HL-60/S4 treated with phorbol 12-myristate 13-acetate at 8.2 ng/mL for 4 days and 3 days (cell line): ENCODE results near the gene ZNF446.
"Not testable (repeated sequence)": the region's sequence is repeated elsewhere in the genome, so short reads cannot be mapped to it uniquely, and the experiment has no call there.

ENCODE experiments used
- in situ Hi-C: fragments of 300-500 bp; cut with MboI; formaldehyde crosslinking; loops from 2 replicates; pipeline ENCODE4 v1.15.0; 2022; ENCODE audit warnings: low sequenced_read_pairs

Gene ZNF446

DNA sequence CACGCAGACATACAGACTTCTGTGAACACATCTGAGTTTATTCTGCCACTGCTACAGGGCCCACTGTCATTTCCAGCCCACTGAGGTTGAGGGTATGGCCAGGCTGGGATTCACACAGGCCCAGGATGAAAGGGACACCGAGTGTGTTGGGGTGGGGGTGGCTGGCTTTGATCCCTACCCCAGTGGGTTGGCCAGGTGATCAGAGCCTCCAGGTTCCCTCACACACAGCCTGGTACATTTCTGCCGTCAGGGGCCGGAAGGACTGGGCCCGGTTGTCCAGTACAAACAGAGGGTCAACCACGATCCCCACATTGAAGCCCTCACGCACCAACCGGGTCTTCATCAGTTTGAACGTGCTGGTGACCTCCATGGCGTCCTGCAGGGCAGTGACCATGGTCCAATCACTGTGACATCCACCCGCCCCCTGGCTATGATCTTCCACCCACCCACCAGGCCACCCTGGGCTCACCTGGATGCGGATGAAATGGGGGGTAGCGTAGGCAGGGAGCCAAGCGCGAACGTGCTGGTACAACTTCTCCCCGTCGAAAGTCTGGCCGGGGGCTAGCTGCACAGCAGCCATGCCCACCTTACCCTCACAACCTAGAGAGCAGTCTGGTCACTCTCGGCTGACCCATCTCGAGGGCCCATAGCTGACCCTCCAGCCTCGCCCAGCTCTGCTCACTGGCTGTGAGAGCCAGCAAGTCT, 22.3 kb downstream of the ZNF446 start:
- in situ Hi-C loops, result no loop called here

DNA sequence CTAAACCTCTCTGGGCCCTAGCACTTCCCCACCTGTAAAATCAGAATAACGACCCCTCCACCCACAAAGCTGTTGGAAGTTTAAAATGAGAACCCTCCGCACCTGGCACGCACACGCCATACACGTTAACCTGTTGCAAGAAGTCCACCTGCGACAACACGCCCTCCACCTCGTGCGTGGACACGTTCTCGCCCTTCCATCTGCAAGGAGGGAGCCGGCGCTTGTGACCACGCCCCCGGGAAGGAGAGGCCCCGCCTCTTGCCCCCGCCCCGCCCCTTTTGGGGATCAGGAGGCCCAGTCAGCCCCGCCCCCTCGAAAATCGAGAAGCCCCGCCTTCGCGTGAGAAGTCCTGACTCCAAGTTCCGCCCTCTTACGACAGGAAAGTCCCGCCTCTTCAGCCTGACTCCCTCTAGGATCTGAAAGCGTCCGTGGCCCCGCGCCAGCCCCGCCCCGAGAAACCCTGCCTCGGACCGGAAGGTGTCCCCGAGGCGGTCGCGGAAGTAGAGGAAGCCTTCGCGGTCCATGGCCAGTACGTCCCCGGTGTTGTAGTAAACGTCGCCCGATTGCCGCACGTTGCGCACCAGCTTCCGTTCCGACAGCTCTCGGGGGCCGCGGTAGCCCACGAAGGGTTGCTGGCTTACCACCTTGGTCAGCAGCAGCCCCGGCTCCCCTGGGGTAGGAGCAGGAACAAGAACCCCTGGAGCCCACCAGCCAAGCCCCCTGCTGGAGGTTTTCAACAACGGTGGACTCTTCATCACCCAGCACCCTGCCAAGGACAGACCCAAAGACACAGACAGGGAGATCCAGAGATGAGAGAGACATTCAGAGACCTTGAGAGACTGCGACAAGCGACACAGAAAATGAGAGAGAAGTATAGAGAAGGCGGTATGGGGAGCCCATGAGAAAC, 23.1 kb downstream of the ZNF446 start:
- in situ Hi-C loops, result no loop called here

DNA sequence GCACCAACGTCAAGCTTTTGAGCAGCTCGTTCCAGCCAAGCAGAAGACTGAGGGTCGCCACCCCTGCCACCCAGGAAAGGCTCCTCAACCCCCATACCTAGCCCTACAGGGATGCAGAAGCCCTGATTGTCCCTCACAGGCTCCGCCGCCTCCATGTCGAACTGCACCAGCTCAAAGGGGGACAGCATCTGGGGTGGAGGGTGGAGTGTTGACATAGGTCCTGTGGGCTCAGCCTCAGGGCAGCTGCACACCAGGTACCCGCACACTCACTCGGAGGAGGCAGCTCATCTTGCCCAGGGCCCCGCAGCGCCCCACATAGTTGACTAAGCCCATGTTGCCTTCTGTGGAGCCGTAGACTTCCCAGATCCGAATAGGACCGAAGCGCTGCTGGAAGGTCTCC, 24.1 kb downstream of the ZNF446 start:
- in situ Hi-C loops, result no loop called here

DNA sequence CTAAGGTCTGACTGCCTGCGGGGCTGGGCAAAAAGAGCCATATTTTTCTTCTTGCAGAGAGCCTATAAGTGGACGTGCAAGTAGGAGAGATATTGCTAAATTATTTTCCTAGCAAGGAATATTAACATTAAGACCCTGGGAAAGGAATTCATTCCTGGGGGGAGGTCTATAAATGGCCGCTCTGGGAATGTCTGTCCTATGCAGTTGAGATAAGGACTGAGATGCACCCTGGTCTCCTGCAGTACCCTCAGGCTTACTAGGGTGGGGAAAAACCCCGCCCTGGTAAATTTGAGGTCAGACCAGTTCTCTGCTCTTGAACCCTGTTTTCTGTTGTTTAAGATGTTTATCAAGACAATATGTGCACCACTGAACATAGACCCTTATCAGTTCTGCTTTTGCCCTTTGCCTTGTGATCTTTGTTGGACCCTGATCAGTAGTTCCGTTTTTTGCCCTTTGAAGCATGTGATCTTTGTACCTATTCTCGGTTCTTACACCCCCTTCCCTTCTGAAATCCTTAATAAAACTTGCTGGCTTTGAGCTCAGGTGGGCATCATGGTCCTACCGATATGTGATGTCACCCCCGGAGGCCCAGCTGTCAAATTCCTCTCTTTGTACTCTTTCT, 31.6 kb downstream of the ZNF446 start:
- in situ Hi-C loops, result not testable (repeated sequence)

DNA sequence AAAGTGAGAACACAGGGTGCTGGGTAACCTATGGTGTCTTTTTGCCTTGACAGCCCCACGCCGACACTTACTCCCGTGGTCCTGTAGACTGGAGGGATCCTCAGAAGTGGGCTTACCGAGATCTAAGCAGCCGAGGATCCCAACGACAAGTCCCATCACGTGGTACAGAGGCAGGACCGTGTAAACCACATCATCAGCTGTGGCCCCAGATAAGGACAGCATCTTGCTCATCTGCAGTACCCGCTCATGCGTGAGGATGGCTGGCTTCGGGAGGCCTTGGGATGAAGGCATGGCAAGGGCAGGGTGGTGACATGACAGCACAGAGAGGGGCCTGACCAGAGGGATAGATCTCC, 33.6 kb downstream of the ZNF446 start:
- in situ Hi-C loops, result no loop called here

DNA sequence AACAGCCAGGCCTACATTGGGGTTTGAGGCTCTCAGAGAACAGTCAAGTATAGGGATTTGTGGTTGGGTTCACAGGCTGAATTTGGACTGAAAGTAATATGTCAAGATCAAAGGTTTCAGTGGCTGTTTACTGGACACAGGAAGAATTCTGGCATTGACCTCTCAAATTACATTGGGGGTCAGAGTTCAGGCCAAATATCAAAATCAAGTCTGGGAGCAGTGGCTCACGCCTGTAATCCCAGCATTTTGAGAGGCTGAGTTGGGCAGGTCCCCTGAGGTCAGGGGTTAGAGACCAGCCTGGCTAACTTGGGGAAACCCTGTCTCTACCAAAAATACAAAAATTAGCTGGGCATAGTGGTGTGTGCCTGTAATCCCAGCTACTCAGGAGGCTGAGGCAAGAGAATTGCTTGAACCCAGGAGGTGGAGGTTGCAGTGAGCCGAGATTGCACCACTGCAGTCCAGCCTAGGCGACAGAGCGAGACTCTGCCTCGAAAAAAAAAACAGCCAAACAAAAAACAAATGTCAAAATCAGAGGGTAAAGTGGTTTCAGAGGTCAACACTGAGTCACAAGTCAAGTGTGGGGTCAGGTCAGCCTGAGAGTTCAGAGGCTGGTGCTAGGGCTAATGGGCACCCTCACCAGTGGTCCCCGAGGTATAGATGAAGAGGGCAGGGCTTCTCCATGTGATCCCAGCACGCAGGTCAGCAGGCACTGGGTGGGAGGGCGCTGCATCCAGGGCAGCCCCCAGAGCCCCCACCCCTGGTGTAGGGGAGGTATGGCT, 34.1 kb downstream of the ZNF446 start:
- in situ Hi-C loops, result no loop called here

DNA sequence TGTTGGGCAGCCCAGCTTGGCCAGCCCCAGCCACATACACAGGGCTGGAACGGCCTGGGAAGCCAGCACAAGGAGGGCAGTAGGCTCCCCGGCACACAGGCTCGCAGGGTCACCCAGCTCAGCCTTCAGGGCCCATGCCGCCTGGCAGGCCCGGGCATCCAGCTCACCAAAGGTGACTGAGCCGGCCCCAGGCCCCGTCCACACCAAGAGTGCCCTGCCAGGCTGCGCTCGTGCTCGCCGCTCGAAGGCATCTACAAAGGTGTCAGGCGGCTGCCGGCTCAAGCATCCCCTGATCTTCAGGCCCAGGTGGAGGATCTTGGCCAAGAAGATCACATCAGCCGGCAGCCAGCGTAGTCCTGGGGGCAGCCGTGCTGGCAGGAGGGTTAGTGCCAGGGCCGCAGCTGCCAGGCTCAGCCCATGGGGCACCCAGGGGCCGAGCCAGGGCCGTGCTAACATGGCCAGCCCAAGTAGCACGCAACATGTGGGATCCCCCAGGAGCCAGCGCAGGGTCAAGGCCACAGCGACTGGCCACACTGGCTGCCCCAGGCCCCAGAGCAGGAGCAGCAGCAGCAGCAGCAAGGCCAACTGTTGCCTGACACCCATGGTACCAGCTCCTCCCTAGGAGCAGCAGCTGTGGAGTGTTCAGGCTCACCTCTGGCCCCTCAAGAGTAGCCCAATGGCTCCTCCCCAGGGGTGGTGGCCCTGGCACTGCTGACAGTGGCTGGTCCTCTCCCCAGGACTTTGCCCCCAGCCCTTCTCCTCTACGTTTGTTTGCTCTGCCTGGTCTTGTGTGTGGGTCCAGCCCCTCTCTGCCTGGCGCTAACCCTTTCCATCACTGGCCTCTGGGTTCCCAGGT, 35.4 kb downstream of the ZNF446 start, which contains the start of gene SLC27A5:
TSS of gene SLC27A5 (minus strand) at position 640 of the 856 bp plus-strand sequence. CDS start at position 603, 37 bp downstream.
- in situ Hi-C loops, result no loop called here

DNA sequence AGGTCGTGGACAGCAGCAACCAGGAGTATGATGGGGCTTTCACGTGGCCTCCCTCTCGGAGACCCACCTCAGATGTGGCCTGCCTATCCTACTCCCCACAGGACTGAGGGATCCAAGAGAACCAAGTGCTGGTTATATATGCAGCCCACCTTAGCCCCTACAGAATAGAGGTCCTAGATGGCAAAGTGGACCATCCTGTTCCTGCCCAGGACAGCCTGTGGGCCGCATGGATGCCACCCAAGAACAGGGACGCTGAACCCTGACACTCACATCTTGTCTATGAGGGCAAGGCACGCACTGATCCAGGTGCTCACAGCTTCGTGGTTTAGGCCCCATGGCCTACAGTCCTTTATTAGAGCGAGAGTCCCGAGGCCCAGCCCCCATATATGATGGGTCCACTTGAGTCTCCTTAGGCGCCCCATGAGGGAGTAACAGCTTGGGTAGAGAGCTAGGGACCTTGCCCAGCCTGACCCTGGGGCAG, 37.1 kb downstream of the ZNF446 start:
- in situ Hi-C loops, result no loop called here

DNA sequence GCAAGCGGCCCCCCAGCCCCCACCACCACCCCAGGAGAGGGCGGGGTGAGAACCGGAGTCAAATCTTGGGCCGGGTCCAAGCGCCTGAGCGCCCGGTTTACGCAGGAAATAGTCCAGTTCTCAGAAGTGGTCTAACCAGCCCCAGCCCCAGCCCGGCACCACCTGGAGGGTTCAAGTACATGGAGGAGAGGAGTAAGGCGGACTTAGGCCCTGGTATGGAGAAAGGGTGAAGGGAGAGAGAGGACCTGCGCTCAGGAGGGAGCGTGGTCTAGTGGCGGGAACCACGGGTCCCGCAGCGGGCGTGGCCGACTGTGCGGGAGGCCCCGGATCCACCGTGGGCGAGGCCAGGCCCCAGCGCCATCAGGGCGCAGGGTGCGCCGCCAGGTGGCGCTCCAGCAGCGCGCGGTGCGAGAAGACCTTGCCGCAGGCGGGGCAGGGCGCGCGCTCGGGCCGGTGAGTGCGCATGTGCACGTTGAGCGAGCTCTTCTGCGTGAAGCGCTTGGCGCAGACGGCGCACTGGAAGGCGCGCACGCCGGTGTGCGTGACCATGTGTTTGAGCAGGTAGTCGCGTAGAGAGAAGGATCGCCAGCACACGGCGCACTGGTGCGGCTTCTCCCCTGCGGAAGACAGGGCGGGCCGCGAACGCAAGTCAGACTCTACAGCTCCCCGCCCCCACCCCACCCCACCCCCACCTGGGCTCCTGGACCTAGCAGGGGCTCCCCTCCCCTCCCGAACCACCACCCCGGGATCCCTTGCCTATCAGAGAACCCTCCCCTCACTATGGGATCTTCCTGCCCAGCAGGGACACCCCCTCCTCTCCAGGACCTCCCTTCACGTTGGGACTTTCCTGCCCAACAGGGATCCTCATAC, 37.8 kb downstream of the ZNF446 start:
- in situ Hi-C loops, result no loop called here

DNA sequence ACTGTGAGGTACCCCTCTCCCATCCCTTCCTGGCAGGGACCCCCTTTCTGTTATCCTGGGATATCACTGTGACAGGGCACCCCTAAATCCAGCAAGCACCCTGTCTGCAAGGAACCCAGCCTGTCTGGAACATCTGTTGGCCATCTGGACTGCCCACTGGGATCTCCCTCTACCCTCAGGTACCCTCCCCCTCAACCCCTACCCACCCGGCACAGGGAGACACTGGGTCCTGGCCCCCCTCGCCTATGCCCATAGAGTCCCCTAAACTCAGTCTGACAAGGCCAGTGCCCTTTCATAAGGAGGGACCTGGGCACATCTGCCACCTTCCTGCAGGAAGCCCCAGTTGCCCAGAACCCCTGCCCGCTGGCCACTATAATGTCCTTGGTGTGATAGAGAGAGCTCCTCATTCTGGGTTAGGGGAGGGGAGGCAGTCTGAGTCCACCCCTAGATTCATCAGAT, 38.4 kb downstream of the ZNF446 start:
- in situ Hi-C loops, result no loop called here

DNA sequence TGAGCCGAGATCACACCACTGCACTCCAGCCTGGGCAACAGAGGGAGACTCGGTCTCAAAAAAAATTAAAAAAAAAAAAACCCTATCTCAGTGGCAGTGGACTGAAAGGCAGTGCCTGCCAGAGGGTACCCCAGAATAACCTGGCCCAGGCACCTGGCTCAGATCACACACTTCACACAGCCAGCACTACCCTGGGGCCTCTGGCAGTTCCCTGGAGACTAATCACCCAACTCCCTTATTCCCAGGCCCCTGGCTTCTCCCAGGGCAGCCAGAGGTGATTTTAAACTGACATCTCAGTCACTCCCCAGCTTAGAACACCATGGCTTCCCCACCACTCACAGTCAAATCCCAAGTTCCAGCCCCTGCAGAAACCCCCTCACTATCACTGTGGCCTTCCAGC, 39.1 kb downstream of the ZNF446 start:
- in situ Hi-C loops, result no loop called here

DNA sequence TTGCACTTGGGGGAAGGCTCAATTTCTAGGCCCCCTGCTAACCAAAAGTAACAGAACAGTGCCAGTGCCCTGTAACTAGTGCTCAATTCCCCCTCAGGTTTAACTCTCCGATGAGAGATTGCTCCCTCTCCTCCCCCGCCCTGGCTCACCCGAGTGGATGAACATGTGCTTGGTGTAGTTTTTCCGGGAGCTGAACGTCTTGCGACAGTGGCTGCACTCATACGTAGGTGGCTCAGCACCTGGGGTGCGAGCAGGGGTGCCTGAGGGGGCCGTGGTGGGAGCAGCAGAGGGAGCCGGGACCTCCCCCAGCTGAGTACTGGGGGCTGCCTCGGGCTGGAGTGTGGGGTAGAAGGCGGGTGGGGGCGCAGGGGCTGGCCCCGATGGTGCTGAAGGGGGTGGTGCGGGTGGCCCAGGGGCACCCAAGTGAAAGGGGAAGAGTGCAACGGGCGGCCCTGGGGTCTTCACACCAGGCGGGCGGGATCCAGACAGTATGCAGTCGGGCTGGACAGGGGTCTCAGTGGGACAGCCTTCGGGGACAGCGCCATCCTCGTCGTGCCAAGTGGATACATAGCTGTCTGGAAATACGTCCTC, 40.2 kb downstream of the ZNF446 start:
- in situ Hi-C loops, result no loop called here

DNA sequence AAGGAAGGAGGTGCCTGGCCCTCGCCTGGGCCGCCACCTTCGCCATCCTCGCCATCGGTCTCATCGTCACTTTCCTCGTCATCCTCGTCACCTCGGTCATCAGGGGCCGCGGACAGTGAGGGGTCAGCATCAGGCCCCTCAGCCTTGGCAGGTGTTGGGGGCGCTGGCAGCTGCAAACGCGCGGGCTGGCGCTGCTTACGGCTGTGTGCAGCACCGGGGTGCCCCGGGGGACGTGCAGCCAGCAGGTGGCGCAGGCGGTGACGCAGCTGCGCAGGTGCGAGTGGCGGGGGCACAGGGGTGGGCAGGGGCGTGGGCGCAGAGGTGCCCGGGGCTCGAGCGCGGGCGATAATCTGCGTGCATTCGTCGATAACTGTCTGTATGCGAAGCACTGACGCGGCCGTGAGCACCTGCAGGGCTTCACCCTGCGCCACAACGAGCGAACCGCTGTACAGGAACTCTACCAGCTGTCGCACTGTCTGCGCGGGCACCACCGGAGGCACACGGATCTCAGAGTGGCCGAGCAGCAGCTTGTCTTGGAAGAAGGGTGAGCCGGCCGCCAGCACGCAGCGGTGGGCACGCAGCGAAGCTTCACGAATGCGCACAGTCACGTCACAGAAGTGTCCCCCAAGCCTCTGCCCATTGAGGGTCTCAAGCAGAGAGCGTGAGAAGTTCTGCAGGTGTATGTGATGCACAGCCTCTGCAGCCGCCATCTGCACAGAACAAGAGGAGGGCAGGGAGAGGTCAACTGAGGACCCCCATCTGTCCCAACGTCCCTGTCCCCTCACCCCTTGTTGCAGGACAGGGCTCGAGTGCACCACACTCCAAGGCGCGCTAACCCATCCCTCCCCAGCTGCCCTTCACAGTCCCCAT, 41.0 kb downstream of the ZNF446 start:
- in situ Hi-C loops, result no loop called here

DNA sequence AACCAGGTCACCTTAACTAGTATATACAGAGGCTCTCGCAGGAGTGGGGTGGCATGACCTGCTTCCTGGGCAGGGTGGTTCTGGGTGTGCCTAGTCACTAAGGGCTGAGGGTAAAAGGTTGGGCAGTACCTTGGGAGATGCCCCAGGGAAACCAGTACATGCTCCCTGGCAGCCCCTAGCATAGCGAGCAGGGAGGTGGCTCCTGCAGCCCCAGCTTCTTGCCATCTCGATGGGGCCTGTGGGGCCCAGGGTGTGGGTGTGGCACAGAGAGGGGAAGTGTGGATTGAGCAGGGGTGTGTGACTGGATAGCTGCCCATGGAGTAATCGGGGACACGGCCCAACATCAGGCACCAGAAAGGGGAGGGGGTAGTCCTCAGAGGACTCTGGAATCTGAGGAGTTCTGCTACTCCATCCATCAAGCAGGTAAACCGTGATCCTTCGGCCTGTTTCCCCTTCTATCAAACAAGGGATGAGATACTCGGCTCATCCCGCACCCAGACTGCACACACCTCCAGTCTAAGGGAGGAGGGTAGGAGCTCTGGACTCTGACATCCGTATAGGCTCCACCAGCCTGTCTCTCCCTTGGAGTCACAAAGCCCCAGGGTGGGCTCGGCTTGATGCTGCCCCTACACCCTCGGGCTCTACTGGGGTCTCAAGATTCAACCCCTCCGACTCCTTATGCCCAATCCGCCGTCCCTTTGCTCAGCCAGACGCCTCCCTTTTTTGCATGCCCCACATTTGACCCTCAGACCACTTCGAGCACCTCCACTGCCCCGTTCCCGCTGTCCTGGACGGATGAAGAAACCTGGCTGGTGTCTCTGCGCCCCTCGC, 42.3 kb downstream of the ZNF446 start:
- in situ Hi-C loops, result no loop called here

DNA sequence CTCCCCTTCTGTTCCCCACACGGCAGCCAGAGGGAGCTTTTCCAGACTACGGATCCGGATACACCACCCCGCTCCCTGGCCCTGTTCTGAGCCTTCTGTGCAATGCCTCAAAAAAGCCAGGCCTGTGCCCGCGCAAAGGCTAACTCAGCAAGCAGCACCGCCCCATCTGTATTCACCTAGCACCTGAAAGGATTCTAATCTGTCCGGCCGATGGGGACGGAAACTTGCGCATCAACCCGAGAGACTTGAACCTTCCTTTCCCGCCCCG, 42.9 kb downstream of the ZNF446 start:
- in situ Hi-C loops, result no loop called here

DNA sequence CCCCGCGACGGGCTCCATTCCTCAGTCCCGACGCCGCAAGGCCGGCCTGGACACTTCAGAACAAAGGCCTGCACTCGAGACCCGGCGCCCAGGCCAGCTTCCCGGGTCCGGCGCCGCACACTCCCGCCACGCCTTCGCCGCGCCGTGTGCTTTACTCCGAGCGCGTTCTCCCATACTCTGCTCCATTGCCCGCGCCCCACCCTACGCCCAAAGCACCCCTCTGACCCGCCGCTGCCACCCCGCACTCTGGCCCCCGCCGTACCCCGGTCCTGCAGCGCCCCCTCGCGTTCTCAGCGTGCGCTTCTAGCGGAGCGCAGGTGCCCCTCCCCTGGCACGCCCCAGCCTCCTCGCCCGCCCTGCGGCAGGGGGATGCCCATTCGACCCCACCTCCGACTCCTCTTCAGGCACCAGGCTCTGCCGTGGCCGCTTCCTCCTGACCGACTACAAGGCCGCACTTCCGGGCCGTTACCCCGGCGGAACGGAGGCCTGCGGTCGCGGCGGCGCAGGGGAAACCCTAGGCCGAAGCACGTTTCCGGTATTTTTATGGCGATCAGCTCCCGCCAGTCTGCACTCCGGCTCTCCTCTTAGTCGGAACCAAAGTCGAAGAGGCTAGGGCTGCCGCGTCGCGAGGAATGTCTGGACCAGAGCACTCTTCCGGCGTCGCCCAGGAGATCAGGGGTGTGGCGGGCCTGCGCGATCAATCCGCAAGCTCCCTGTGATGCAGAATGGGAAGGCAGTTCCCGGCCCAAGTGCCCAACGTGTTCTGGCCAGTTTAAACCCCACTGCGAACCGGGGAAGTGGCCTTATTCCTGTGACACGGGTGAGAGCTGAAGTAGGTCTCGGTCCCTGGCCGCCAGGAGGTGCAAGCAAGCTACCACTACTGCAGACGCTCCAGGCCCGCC, 43.5 kb downstream of the ZNF446 start, which contains the start of gene ZBTB45:
TSS of gene ZBTB45 (minus strand) at position 456 of the 902 bp plus-strand sequence. CDS start 2,137 bp downstream, outside the sequence.
- in situ Hi-C loops, result no loop called here
